Umbilical cord (tissue), 2 donors: ENCODE results near the gene CYP2W1. TPM values are rescaled to one million over a fixed set of nuclear protein-coding genes. Genes with fewer than 3 reads are reported as not detected.

Source experiments
- DNase-seq: peaks from one replicate; pipeline ENCODE4 v3.0.0-alpha.2; 2015; ENCODE audit warnings: low spot score
- total RNA-seq: library from RNA; depleted of rRNA; stranded (reverse); fragments of >200 nt; gene quantifications from one replicate; pipeline ENCODE4 v1.2.3, GENCODE V29; 2014; ENCODE audit warnings: low replicate concordance; ENCODE audit not compliant: insufficient read depth

CYP2W1 gene
- total RNA-seq, 1 donor from 2014 or later = 39.2 TPM

GRCh38 chr7:966291-967069 lies 16.5 kb upstream of the CYP2W1 start:
- no peak for DNase-seq

DNA sequence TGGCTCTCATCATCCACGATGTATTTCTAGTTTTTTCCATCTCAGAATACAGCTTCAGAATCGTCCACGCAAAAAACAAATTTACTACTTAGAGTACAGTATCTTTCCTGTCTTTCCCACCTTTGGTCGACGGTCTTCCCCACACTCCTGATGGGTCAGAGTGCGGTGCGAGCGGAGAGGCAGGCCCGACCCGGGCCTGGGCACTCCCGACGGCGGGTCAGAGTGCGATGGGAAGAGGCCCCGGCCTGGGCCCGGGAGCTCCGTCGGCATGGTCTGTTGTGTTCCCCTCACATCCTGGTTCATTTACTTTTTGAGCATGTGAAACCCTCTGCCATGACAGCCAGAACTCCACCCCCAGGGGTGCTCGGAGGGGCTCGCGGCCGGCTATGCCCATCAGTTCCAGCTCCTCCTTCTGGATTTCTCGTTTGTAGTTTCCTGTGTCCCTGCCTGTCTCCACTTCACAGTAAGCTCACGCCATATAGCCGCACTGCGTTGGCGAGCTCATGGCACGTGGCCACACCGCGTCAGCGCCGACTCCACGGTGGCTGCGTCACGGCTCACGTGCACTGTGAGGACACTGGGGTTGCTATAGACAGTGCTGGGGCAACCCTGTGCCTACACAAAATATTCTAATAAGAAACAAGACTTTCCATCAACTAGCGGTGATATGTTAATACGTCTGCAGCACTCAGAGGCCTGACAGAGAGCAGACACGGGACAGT lies 15.5 kb upstream of the CYP2W1 start:
- no peak for DNase-seq

DNA sequence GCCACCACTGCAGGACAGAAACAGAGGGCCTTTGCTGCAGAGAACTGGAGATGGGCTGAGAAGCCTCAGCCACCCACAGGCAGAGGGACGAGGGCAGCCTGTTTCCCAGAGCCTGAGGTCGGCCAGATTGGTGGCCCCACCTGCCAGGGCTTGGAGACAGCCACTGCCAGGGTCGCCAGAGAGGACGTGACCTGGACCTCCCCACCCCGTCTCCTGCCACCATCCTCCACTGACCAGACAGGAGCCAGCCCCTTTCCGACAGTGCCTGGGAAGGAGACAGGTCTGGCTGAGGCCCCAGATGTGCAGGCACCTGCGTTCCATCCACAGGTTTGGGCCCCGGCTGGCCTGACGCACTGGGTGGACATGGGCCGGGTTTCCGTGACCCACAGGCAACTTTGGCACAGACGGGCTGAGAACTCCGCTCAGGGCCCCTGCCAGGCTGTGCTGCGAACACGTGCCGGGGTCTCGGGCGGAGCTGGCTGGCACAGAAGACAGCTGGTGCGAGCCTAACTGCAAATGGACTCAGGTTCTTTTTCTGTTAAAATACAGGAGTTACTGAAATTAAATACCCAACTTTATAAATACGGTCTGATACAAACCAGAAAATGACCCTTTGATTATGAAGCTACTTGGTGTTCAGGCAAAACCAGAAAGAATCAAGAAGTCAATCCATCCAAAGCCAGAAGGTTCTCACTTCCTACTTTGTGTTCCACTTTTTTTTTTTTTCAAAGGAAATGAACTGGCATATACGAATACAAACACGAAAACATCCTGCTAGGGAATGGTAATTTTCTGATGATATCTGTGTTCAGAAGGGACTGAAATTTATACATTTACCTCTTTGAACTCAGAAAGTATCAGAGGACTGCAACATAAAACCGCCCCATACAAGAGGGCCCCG lies 14.5 kb upstream of the CYP2W1 start:
- no peak for DNase-seq

GRCh38 chr7:969403-969802 lies 13.6 kb upstream of the CYP2W1 start:
- DNase-seq = no peak

DNA sequence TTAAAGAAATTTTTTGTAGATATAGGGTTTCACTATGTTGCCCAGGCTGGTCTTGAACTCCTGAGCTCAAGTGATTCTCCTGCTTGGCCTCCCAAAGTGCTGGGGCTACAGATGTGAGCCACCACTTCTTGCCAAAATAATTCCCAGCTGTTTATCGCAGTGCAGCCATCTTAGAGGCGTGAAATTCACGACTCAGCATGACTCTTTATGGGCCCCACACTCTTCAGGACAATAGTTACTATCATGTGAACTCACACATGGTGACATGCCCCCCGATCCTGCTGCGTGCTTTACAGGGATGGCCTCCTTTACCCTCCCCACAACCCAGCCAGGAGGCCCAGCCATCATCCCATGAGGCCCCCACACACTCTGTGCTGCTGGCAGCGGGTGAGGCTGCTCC lies 12.2 kb upstream of the CYP2W1 start:
- no peak for DNase-seq

- no peak for DNase-seq
Observed at GRCh38 chr7:972110-972509, 10.9 kb upstream of the CYP2W1 start.

GRCh38 chr7:972676-973309 lies 10.2 kb upstream of the CYP2W1 start:
- DNase-seq = no peak

- no peak for DNase-seq
Observed at GRCh38 chr7:973312-973711, 9.7 kb upstream of the CYP2W1 start.

DNA sequence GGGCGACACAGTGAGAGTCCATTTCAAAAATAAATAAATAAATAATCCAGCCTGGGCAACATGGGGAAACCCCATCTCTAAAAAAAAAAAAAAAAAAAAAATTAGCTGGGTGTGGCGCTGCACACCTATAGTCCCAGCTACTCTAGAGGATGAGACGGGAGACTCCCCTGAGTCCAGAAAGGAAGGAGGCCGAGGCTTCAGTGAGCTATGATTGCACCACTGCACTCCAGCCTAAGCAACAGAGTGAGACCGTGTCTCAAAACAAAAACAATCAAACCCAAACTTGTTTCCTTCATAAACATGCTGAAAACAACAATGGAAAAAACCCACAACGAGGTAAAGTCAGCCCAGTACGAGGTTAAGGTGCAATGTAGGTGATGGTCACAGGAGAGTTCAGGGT lies 8.8 kb upstream of the CYP2W1 start:
- DNase-seq = no peak

- peak; percentile 88 for DNase-seq
Observed at GRCh38 chr7:974820-975681, 7.9 kb upstream of the CYP2W1 start, which contains the start of gene COX19. Gene COX19, minus strand, starts transcription at chr7:975549. Its CDS starts 40 bp downstream, at chr7:975509.

DNA sequence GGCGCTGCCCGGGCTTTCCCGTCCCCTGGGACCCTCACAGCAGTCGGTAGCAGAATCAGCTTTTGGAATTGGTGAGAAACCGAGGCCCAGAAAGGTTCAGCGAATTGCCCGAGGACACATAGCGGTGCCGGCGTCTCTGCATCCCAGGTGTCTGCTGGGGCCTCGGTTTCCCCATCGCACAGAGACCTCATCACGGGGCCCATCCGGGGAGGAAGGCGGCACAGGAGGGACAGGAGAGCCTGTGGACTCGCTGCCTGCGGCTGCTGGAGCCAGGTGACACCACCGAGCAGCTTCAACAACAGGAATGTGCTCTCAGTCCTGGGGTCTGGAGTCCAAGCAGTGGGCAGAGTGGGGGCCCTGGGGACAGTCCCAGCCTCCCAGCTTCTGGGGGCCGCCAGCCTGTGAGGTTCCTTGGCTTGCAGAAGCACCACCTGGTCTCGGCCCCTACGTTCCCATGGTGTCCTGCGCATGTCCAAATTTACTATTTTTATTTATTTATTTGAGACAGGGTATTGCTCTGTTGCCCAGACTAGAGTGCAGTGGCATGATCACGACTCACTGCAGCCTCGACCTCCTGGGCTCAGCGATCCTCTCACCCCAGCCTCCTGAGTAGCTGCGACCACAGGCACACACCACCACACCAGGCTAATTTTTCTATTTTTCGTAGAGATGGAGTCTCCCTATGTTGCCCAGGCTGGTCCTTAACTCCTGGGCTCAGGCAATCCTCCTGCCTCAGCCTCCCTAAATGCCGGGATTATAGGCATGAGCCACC lies 7.1 kb upstream of the CYP2W1 start:
- DNase-seq = no peak

- DNase-seq = no peak
Observed at GRCh38 chr7:976901-977325, 6.1 kb upstream of the CYP2W1 start.

DNA sequence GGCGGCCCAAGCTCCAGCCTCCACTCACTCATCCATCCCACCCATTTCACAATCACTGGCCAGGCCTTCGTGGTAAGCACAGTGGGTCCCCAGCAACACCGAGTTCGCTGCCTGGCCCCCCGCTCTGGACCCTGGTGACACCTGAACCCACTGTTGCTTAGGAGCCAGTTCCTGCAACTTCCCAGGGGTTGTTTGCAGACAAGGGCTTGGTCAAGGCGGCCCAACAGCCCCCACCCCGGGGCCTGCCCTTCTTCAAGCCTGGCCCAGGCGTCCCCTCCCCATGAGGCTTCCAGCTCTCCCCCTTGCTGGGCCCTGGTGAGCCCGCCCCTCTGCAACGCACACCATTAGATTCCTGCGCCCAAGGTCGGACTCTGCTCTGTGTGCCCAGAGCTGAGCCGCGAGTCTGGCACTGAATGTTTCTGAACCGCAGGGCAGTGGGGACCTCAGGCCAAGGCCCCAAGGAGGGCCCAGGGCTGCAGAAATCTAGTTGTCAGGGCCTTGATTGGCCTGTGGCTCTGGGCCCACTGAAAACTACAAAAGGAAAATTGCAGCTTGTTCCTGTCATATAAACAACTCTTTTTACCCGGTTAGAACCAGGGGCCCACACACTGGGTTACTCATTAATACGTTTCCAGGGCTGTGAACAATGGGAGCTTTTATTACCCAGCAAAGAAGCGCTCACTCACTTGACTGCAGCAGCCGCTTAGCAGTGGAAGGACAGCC lies 5.5 kb upstream of the CYP2W1 start:
- DNase-seq = no peak

GRCh38 chr7:978049-978346 lies 5.0 kb upstream of the CYP2W1 start:
- no peak for DNase-seq

DNA sequence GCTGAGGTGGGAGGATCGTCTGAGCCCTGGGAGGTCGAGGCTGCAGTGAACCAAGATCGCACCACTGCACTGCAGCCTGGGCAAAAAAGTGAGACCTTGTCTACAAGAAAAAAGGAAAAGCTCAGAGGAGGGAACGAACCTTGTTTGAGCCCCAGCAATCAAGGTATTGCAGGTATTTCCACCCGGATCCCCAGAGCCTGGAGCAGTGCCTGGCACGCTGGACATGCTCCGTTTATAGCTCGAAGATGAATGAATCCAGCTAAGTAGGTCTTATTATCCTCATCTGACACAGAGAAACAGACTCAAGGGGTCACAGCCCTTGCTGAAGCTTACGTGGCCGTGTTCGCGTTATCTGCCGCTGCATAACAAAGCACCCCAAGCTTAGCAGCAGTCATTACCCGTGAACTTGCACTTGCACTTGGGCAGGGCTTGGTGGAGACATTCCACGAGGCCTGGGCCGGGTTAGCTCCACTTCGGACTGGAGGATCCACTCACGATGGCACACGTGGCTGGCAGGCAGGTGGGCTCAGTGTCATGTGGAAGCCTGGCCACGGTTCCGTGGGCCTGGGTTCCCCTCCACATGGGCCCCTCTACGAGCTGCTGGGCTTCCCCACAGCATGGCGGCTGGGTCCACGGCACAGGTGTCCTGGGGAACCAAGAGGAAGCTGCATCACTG lies 4.4 kb upstream of the CYP2W1 start:
- no peak for DNase-seq

DNA sequence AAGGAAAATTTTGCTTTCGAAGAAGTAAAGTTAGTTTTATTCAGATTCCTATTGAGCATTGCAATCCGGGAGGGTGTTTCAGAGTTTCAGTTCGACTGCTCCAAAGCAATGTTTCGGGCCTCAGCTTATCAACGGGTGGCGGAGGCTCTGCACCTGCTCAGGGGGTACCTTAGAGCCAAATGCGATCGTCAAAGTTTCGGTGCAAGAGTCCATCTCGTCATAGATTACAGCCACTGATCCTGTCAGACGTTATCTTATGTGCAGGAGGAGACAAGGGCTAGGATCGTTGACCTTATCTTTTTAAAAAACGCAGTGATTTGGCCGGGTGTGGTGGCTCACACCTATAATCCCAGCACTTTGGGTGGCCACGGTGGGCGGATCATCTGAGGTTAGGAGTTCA lies 3.8 kb upstream of the CYP2W1 start:
- DNase-seq = no peak

DNA sequence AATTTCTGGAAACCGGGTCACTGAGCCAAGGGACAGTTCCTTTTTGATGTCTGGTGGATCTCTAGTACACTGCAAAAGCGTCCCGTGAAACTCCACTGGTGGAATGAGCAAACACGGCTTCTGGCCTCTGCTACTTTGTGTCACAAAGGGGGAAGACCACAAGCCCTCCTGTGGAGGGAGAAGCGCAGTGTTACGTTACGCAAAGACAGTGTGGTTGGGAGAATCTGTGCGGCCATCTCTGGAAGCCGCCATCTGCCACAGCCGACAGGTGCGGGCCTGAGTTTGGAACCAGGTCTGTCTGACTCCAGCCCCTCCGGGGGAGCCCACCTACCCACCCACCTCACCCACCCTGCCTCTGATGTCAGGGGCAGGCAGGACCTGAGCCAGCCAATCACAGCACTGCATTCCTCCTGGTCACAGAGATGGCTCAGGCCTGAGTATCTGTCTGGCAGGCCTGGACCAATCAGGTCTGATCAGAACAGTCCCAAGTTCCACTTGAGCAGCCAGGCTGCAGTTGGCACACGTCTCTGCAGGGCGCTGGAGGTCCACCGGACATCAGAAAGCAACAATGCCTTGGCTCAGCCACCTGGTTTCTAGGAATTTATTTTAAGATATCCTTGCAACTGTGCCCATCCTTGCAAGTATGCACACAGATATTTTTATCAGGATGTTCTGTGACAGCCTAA lies 3.0 kb upstream of the CYP2W1 start:
- DNase-seq = no peak
